NK-92 (cell line): Measurements from ENCODE around the gene NUCB1.
A peak's percentile ranks its signal among the peaks of the same experiment; 100 is the strongest.

Source experiments
- DNase-seq: peaks from one replicate; lab custom pipeline; 2025; ENCODE audit not compliant: unreplicated experiment; lab: John Stamatoyannopoulos, UW

NUCB1 gene

DNA sequence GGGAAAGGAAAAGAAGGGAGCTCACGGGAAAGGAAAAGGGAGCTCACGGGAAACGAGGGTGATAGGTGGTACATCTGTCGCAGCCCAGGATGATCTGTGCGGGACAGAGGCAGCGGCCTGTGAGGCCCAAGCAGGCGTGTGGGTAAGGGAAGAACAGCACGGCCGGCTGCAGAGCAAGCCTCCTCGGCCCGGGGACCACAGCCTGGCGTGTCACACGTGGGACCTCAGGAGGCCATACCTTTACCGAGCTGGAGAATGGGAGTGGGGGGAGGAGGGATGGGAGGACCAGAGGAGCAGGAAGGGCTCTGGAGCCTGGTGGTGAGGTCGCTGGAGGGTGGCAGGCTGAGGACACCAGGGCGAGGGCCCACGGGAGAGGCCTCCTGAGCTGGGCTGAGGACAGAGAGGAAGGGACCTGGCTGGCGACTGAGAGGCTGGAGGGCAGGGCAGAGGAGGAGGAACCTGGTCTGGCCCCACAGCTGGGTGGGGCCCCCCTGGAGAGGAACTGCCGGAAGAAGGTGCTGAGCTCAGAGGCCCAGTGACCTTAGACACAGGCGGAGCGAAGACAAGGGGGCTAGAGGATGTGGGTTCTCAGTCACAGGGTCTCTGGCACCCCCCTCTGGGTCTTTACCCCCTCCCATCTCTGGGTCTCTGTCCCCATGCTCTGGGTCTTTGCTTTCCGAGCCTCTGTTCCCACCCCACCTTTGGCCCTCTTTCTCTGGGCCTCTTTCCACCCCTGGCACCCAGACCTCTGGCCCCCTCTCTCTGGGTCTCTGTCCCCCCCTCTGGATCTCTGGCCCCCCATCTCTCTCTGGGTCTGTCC is 62.1 kb downstream of the NUCB1 start:
- DNase-seq = no peak

DNA sequence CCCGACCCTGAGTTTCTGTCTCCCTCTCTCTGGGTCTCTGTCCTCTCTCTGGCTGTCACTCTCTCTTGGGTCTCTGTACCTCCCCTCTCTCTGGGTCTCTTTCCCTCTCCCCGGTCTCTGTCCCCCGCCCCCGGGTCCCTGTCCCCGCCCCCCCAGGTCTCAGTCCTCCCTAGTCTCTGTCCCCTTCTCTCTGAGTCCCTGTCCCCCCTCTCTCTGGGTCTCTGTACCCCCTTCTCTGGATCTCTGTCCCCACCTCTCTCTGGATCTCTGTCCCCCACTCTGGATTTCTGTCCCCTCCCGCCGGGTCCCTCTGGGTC is 62.7 kb downstream of the NUCB1 start:
- DNase-seq = no peak

DNA sequence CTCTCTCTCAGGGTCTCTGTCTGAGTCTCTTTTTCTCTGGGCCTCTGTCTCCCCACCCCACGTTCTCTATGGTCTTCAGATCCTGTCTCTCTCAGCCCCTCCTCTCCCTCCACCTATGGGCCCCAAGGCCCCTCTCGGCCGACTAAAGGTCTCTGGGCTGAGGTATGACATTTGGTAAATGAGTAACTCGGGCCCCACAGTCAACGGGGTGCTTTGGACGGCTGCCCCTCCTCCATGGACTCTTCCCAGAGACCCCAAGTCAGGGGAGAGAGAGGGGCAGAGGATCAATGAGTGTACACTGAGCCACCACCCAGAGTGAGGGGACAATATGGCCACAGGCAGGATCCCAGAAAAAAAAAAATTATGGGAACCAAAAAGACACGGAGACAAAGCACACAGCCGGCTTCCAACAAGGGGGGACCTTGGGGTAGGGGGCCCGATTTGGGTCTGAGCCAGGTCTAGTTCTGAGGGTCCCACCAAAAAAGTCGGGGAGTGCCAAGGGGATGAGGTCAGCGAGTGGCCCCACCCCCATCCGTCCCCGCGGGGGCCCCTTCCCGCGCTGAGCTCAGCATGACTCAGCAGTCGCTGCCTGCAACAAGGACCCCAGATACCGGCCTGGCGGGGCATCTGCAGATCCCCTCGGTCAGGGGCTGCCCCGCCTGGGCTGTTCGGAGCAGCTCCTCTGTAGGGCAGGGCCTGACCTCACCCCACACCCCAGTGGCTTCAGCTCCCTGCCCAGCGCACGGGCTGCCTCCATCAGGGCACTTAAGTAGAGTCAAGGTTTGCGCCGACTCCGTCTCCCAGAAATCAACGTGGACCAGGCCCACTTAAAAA is 63.5 kb downstream of the NUCB1 start:
- no peak for DNase-seq

DNA sequence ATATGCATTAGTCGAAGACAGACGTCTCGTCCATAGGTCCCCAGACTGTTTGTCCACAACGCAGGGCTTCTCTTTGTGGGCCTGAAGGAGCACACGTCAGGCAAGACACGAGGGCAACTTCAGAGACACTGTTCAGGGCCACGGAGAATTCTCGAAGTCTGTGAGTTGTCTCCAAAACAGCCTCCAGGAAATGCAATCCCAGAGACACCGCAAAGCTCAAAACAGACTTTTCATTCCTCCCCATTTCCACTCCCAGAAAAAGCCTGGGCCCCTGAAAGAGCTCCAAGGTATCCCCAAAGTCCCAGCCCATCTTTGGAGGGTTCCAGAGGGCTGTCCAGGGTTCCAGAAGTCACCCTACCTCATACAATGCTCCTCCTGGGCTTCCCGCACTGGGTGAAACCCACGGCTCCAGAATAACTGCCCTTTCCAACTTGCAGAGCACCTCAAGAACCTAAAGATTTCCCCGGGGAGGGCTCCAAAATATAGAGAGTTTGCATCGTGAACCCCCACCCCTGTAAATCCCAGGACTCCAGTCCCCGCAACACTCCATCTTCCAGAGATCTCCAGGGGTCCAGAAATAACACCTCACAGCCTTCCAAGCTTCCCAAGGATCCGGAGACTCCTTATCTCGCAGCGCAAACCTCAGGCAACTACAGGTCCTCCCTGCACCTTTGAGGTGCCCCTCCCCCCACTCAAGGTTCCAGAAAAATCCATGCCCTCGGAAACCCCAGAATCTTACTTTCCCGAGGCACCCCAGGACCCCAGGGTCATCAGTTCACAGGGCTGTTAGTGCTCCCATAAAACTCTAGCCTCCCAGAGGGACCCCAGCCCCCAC is 64.3 kb downstream of the NUCB1 start:
- DNase-seq = no peak

DNA sequence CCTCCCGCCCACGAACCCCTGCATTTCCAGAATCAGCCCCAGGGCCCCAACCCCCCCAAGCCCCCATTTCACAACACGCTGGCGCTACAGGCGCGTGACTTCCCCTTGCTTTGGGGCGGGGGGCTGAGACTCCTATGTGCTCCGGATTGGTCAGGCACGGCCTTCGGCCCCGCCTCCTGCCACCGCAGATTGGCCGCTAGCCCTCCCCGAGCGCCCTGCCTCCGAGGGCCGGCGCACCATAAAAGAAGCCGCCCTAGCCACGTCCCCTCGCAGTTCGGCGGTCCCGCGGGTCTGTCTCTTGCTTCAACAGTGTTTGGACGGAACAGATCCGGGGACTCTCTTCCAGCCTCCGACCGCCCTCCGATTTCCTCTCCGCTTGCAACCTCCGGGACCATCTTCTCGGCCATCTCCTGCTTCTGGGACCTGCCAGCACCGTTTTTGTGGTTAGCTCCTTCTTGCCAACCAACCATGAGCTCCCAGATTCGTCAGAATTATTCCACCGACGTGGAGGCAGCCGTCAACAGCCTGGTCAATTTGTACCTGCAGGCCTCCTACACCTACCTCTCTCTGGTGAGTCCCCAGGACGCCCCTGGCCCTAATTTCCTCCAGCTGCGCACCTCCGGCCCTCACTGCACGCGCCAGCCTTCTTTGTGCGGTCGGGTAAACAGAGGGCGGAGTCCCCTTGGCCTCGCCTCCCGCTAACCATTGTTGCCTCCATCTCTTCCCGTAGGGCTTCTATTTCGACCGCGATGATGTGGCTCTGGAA is 65.1 kb downstream of the NUCB1 start, which contains the start of gene FTL:
FTL (plus strand) TSS at position 270 of the 766 bp plus-strand sequence; CDS start at position 469, 199 bp downstream.
- no peak for DNase-seq

DNA sequence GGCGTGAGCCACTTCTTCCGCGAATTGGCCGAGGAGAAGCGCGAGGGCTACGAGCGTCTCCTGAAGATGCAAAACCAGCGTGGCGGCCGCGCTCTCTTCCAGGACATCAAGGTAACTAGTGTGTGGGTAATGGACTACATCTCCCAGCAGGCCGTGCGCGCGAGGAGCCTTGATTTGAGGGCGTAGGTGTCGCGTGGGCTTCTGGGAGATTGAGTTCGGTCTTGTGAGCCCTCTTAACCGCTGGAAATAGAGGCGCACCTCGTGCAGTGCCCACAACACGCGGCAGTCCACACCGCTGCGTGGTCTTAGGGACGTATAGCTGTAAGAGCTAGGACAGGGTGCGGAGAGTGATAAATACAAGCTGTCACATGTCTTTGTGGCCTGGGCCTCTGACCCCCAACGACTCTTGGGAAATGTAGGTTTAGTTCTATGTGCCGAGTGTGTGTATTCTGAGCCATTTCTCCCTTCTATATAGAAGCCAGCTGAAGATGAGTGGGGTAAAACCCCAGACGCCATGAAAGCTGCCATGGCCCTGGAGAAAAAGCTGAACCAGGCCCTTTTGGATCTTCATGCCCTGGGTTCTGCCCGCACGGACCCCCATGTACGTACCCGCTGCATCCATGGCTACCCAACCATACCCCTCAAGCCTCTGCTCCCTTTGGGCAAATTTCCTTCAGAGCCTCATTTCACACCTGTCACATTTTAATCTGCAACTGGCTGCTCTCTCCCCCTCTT is 65.9 kb downstream of the NUCB1 start:
- DNase-seq = peak; percentile 53

DNA sequence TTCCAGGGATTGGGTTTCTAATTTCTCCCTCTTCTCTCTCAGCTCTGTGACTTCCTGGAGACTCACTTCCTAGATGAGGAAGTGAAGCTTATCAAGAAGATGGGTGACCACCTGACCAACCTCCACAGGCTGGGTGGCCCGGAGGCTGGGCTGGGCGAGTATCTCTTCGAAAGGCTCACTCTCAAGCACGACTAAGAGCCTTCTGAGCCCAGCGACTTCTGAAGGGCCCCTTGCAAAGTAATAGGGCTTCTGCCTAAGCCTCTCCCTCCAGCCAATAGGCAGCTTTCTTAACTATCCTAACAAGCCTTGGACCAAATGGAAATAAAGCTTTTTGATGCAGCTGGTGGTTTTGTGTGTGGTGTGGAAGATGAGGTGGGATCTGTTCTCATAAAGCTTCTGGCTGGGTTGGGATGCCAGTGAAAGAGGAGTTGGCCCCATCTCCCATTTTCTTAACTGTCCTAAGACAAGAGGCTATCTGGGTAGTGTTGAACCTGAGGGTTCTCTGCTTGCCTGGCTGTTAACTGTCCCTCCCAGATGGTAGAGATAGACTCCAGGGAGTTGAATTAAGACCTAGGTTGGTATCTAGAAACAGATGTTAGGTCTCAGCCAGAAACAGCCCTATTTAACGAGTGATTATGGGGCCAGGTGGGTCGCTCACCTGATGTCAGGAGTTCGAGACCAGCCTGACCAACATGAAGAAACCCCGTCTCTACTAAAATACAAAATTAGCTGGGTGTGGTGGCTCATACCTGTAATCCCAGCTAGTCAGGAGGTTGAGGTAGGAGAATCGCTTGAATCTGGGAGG is 66.6 kb downstream of the NUCB1 start:
- no peak for DNase-seq

DNA sequence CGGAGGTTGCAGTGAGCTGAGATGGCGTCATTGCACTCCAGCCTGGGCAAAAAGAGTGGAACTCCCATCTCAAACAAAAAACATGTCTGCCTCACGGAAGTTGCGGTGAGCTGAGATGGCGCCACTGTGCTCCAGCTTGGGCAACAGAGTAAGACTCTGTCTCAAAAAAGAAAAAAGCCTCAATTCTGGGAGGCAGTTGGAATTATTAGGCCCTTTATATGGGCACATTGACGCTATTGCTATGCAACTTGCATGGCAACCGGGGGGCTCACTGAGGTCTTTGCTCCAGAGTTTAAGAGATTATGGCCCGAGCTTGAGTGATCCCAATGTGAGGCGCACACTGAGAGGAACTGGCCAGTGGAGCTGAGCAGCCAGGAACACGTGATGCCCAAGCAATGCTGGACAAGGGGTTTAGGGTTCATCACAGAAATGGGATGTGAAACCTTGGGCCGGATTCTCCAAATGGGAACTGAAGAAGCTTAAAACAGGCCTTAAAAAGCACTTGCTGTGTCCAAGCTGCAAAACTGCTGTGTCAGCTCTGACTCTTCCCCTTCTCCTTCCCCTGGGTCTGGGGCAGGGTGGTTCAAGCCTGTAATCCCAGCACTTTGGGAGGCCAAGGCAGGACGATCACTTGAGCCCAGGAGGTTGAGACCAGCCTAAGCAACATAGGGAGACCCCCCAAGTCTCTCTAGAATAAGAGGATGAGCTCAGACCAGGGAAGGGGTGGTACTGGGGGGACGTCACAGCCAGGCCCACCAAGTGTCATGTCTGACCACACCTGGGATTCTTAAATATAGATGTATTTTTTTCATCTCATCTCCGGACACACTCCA is 67.5 kb downstream of the NUCB1 start:
- DNase-seq = no peak

DNA sequence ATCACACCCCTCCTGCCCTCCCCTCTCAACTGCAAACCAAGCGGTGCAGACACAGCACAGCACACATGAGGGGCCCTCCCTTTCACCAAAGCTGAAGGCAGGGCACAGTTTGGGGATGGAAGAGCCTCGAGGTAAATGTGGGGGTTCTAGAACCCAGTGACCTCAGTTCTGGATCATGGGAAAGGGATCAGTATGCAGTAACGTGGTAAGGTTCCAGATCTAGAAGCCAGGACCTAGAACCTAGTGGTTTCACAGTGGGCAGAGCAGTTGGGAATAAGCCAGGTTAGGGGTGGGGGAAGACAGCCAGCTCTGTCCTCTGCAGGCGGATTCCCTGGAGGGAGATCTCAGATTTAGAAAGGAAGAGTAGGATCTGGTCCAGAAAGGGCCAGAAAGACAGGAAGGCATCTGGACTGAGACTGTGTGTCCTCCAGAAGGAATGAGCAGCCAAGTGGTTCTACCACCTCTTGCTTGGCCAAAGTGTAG is 68.1 kb downstream of the NUCB1 start:
- DNase-seq = no peak

DNA sequence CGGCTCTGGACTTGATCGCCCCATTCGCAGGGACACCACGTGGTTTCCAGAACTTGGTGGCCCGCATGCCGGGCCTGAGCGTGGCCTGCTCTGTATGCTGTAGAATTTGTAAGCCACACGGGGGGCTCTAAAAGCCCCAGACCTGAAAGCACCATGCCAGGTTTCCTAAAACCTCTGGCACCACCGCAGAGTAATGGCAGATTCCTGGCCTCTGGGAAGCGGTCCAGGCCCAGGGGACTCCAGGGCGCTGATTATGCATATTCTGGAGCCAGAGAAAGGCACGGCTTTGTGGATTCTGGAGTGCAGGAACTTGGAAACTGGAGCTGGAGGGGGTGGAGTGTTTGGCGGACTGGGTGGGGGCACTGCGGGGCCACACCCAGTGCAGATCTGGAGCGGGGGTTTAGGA is 68.7 kb downstream of the NUCB1 start:
- DNase-seq = no peak

DNA sequence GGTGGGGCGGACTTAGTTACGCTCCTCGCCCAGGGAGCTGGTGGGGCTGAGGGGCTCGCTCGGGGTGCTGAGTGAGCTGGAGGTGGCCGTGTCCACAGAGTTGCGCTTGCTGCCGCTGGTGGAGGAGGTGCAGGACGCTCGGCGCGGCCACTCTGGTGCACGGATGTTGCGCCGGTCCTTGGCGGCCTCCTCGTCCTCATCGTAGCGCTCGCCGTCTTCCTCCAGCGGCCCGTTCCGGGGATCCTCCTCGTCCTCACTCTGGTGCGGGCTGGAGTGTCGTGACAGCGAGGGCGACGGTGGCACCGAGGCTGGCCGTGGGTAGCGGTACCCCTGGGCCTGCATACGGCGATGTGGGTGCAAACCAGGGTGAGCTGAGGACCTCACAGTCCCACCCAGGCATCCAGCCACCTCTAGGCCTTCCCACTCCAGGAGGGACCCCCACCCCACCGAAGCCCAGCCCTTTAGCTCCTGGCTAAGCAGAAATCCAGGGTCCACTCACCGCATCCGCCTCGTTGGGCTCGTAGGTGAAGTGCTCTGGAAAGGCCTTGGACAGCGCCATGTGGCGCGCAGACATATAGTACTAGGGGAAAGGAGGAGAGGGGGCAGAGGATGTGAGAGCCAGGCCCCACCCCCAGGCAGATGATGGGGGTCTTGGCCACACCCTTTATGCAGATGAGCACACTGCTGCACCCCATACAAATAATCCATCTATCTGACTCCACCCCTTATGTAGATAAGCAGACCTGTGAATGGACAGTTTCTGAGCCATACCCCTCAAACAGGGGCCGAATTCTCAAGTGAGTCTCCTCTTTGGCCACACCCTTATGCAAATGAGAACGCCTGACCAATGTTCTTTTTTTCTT is 69.4 kb downstream of the NUCB1 start:
- no peak for DNase-seq

DNA sequence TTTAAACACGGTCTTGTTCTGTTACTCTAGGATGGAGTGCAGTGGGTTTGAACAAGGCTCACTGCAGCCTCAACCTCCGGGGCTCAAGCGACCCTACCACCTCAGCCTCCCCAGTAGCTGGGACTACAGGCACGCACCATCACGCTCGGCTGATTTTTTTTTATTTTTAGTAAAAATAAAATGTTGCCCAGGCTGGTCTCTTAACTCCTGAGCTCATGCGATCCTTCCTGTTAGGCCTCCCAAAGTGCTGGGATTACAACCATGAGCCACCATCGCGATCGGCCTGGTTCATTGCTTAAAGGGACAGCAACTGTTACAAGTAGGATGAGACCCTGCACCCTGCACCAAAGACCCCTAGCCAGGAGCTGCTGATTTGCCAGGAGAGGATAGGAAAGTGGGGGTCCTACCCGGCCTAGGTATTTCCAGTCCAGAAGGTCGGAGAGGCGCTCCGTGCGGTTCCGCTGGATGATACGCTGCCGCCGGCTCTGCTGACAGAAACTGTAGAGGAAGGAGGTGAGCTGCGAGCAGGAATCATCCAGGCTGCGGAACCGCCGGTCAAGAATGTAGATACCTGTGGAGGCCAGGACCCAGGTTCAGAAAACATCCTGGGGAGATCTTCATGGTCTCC is 70.1 kb downstream of the NUCB1 start:
- DNase-seq = no peak

DNA sequence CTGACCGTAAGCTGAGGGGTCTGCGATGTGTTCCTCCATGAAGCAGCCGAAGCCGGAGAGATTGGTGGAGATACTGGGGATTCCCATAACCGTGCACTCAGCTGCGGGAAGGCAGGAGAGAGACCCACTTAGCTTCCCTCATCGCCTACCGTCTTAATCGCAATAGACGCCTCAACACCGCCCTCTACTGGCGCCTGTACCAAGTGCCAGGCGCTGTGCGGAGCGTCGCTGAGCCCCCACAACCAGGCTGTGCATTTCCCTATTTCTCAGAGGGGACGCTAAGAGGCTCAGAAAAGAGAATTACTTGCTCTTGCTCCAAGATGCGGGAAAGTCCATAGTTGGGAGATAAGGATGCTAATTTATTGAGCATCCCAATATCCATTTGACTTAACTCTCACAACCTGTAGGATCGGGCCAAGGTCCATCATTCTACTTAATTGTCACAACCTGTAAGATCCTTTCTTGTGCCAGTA is 70.8 kb downstream of the NUCB1 start:
- DNase-seq = no peak
